NCI-H2107 (cell line): ENCODE measurements around the gene ARFGEF2.
"Not testable (repeated sequence)": the region's sequence is repeated elsewhere in the genome, so short reads cannot be mapped to it uniquely, and the experiment has no call there.

Experiments
- DNase-seq: peaks from one replicate; lab custom pipeline; 2025; lab: John Stamatoyannopoulos, UW

ARFGEF2 gene

GRCh38 chr20:48956052-48956451 lies 34.5 kb downstream of the ARFGEF2 start:
- DNase-seq: no peak

- DNase-seq: no peak
These were observed 35.6 kb downstream of the ARFGEF2 start for GRCh38 chr20:48957053-48957481.

GRCh38 chr20:48957533-48957932 lies 36.0 kb downstream of the ARFGEF2 start:
- no peak for DNase-seq

GRCh38 chr20:48958743-48959142 lies 37.2 kb downstream of the ARFGEF2 start:
- DNase-seq: no peak

- no peak for DNase-seq
These were observed 38.5 kb downstream of the ARFGEF2 start for GRCh38 chr20:48959899-48960550.

GRCh38 chr20:48962421-48962820 lies 40.9 kb downstream of the ARFGEF2 start:
- no peak for DNase-seq

GRCh38 chr20:48962976-48963771 lies 41.7 kb downstream of the ARFGEF2 start:
- no peak for DNase-seq

- DNase-seq: no peak
These were observed 43.8 kb downstream of the ARFGEF2 start for GRCh38 chr20:48965189-48965910.

- DNase-seq: no peak
These were observed 49.3 kb downstream of the ARFGEF2 start for GRCh38 chr20:48970681-48971365.

GRCh38 chr20:48971956-48972355 lies 50.4 kb downstream of the ARFGEF2 start:
- DNase-seq: no peak

- DNase-seq: no peak
These were observed 51.3 kb downstream of the ARFGEF2 start for GRCh38 chr20:48972816-48973215.

- DNase-seq: no peak
These were observed 54.4 kb downstream of the ARFGEF2 start for GRCh38 chr20:48975955-48976354.

GRCh38 chr20:48979980-48980379 lies 58.5 kb downstream of the ARFGEF2 start:
- DNase-seq: not testable (repeated sequence)

GRCh38 chr20:48983423-48984400 lies 62.2 kb downstream of the ARFGEF2 start:
- DNase-seq: no peak

GRCh38 chr20:48984575-48985219 lies 63.2 kb downstream of the ARFGEF2 start:
- no peak for DNase-seq

- no peak for DNase-seq
These were observed 65.4 kb downstream of the ARFGEF2 start for GRCh38 chr20:48986899-48987298.

GRCh38 chr20:48990467-48990866 lies 69.0 kb downstream of the ARFGEF2 start:
- DNase-seq: no peak

- peak; percentile 89 for DNase-seq
These were observed 74.1 kb downstream of the ARFGEF2 start for GRCh38 chr20:48995589-48995988.

GRCh38 chr20:48999890-49000870 lies 78.7 kb downstream of the ARFGEF2 start:
- no peak for DNase-seq
